ENCODE results near the gene SPRR1A.

GRCh38 chr1:152998476-152998875, 14.6 kb downstream of the SPRR1A start:
- TF ChIP-seq CTCF (IDR thresholded peaks at IDR 0.05) = no peak
- no peak for TF ChIP-seq POLR2A (IDR thresholded peaks at IDR 0.05)

All from esophagus squamous epithelium (tissue), 4 donors.